GM10266 (cell line): Measurements from ENCODE around the gene TMPRSS5.
"Not testable (repeated sequence)": the region's sequence is repeated elsewhere in the genome, so short reads cannot be mapped to it uniquely, and the experiment has no call there.

Experiments
- DNase-seq: peaks from one replicate; pipeline ENCODE4 v3.0.0; 2012; ENCODE audit errors: extremely low spot score
- CTCF ChIP-seq: IDR thresholded peaks from 2 replicates; pipeline ENCODE4 v1.5.1; 2012; ENCODE audit warnings: mild to moderate bottlenecking, low read depth; ENCODE audit not compliant: control insufficient read depth, insufficient read depth; ENCODE audit errors: missing control alignments

The TMPRSS5 gene

DNA sequence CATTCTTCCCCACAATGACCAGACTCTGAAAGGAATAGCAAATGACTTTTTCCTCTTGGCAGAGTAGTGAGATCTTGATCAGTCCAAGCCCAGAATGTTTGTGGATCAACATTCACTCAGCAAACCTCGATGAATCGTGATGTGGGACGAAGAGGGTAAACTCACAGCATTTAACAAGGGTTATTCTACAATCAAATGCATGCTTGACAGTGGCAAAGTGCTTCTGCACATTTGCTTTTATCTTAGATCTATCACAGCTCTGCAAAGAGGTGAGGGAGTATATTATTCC is 31.8 kb downstream of the TMPRSS5 start:
- DNase-seq, result no peak
- no peak for TF ChIP-seq CTCF

GRCh38 chr11:113673550-113674396 is 32.3 kb downstream of the TMPRSS5 start:
- DNase-seq, result no peak
- no peak for TF ChIP-seq CTCF

DNA sequence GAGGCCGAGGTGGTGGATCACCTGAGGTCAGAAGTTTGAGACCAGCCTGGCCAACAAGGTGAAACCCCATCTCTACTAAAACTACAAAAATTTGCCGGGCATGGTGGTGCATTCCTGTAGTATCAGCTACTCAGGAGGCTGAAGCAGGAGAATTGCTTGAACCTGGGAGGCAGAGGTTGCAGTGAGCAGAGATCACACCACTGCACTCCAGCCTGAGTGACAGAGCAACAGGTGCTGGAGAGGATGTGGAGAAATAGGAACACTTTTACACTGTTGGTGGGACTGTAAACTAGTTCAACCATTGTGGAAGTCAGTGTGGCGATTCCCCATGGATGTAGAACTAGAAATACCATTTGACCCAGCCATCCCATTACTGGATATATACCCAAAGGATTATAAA is 34.2 kb downstream of the TMPRSS5 start:
- DNase-seq, result not testable (repeated sequence)

- DNase-seq, result no peak
- TF ChIP-seq CTCF, result no peak
These were observed 35.3 kb downstream of the TMPRSS5 start for GRCh38 chr11:113670831-113671215.

DNA sequence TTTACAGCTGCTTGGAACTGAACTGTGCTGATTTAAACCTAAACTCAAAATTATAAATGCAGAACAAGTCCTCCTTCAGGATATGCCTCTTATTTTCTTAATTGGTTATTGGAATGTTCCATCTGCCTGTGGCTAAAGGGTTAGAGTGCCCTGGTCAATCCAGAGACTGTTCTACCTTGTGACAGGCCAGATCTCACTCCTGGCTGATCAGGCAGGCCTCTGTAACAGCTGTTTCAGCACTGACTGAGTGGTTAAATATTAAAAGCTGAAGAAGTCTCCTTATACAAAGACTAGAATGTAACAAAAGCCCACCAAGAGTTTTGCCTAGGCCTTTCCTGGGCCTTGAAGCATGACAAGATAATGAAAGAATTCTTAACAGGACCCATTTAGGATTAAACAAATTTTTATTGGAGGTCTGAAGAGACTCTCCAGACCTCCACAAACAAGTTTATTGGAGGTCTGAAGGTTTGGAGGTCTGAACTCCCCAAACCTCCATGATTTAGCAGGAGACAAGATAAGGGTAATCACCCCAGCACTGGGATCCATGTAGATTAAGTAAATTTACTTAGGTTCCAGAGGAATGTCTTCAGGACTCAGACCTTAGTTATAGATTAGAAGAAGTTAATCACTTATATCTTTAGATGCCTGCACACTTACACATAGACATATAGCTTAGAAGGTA is 35.8 kb downstream of the TMPRSS5 start:
- TF ChIP-seq CTCF, result no peak
- no peak for DNase-seq

DNA sequence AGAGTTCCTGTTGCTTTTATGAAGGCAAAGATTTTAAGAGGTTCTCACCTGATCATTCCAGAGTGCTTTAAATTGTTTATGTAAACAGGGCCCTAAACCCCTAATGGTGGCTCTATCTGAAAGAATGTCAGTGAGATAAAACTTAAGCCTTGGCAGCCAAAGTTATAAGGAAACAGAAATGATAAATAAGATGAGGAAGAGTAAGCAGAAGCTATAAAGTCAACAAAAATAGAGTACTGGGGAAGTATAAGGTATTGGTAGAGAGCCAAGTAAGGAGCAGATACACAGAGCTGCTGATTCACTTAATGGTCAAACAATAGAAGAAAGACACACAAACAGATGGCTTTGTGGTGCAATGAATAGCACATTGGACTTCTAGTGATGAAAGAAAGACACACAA is 37.9 kb downstream of the TMPRSS5 start:
- no peak for DNase-seq
- no peak for TF ChIP-seq CTCF

DNA sequence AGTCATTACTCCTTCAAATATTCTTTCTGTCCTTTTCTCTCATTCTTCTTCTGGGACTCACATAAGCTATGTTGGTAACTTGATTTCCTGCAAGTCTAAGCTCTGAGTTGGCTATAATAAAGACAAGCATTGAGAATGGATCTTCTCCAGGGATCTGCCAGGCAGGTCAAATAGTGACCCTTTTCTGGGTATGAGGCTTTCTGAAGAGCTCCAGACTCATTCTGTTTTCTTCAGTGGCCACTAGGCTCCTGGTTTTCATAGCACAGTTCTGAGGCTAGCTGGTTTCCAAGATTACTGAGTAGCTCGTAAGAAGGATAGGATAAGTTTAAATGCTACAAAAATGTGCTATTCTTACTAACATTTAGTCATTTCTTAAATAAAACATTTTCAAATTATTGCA is 38.3 kb downstream of the TMPRSS5 start:
- no peak for TF ChIP-seq CTCF
- no peak for DNase-seq
